GM12872 (cell line): ENCODE results near the gene CRIM1.
A peak's percentile ranks its signal among the peaks of the same experiment; 100 is the strongest.

Experiments used
- CTCF ChIP-seq: IDR thresholded peaks from 3 replicates; pipeline ENCODE4 v1.5.1; 2011; ENCODE audit warnings: low read depth, mild to moderate bottlenecking, low read length, moderate library complexity; ENCODE audit not compliant: insufficient read depth

Gene CRIM1

GRCh38 chr2:36452260-36452659, 96.7 kb downstream of the CRIM1 start:
- no peak for TF ChIP-seq CTCF

- no peak for TF ChIP-seq CTCF
These were observed 98.1 kb downstream of the CRIM1 start for GRCh38 chr2:36453652-36454051.

- no peak for TF ChIP-seq CTCF
These were observed 99.4 kb downstream of the CRIM1 start for GRCh38 chr2:36455011-36455410.

GRCh38 chr2:36455788-36456187, 100.2 kb downstream of the CRIM1 start:
- no peak for TF ChIP-seq CTCF

- no peak for TF ChIP-seq CTCF
These were observed 100.9 kb downstream of the CRIM1 start for GRCh38 chr2:36456227-36457175.

GRCh38 chr2:36458106-36458505, 102.5 kb downstream of the CRIM1 start:
- no peak for TF ChIP-seq CTCF

GRCh38 chr2:36459725-36460137, 104.2 kb downstream of the CRIM1 start:
- peak; percentile 29; the same call in 1 of the 3 replicates for TF ChIP-seq CTCF
